Mesendoderm (in vitro differentiated cells): ENCODE measurements around the gene MRPS7.
A peak's percentile ranks its signal among the peaks of the same experiment; 100 is the strongest.
"Not testable (repeated sequence)": the region's sequence is repeated elsewhere in the genome, so short reads cannot be mapped to it uniquely, and the experiment has no call there.

Experiments used
- DNase-seq: peaks from one replicate; pipeline ENCODE4 v3.0.0; 2013
- H2AK5ac ChIP-seq: 2 replicates; pipeline ENCODE4 v1.6.1; 2013; ENCODE audit warnings: low read length, inconsistent platforms
- H2BK120ac ChIP-seq: 2 replicates; pipeline ENCODE4 v1.6.1; 2013; ENCODE audit warnings: low read depth, mild to moderate bottlenecking, low read length, moderate library complexity, mixed read lengths
- H2BK15ac ChIP-seq: replicated peaks from 2 replicates; pipeline ENCODE4 v1.6.1; 2013; ENCODE audit warnings: low read depth, mild to moderate bottlenecking, moderate library complexity
- H2BK5ac ChIP-seq: 2 replicates; pipeline ENCODE4 v1.6.1; 2013; ENCODE audit warnings: low read length, inconsistent platforms
- H3K18ac ChIP-seq: 2 replicates; pipeline ENCODE4 v1.6.1; 2013; ENCODE audit warnings: mild to moderate bottlenecking, low read length, mixed read lengths
- H3K23ac ChIP-seq: one replicate; pipeline ENCODE4 v1.6.1; 2013; ENCODE audit warnings: low read length
- H3K27ac ChIP-seq: 2 replicates; pipeline ENCODE4 v1.5.1; 2013; ENCODE audit warnings: low read depth, mild to moderate bottlenecking, inconsistent platforms, low read length, moderate library complexity
- H3K27me3 ChIP-seq: 2 replicates; pipeline ENCODE4 v1.6.1; 2013; ENCODE audit warnings: low read length, control low read depth, mild to moderate bottlenecking, inconsistent platforms; ENCODE audit not compliant: insufficient read depth, poor library complexity
- H3K36me3 ChIP-seq: 2 replicates; pipeline ENCODE4 v1.6.1; 2013; ENCODE audit warnings: low read length, inconsistent platforms; ENCODE audit not compliant: control insufficient read depth, insufficient read depth
- H3K4ac ChIP-seq: one replicate; pipeline ENCODE4 v1.6.1; 2013; ENCODE audit warnings: low read depth, mild to moderate bottlenecking, low read length, moderate library complexity
- H3K4me1 ChIP-seq: 2 replicates; pipeline ENCODE4 v1.6.1; 2013; ENCODE audit warnings: low read depth, low read length, inconsistent platforms; ENCODE audit not compliant: control insufficient read depth
- H3K4me2 ChIP-seq: 2 replicates; pipeline ENCODE4 v1.6.1; 2013; ENCODE audit warnings: low read length
- H3K4me3 ChIP-seq: 2 replicates; pipeline ENCODE4 v1.5.1; 2013; ENCODE audit warnings: mild to moderate bottlenecking, low read length
- H3K56ac ChIP-seq: one replicate; pipeline ENCODE4 v1.6.1; 2013; ENCODE audit warnings: low read length
- H3K79me1 ChIP-seq: 2 replicates; pipeline ENCODE4 v1.6.1; 2013; ENCODE audit warnings: low read length, inconsistent platforms
- H3K79me2 ChIP-seq: 2 replicates; pipeline ENCODE4 v1.6.1; 2013; ENCODE audit warnings: mild to moderate bottlenecking, low read length; ENCODE audit not compliant: control insufficient read depth, insufficient read depth
- H3K9ac ChIP-seq: 2 replicates; pipeline ENCODE4 v1.6.1; 2013; ENCODE audit warnings: low read length, inconsistent platforms
- H4K5ac ChIP-seq: one replicate; pipeline ENCODE4 v1.6.1; 2013; ENCODE audit warnings: low read length
- H4K8ac ChIP-seq: one replicate; pipeline ENCODE4 v1.6.1; 2013; ENCODE audit warnings: low read depth, mild to moderate bottlenecking, control low read depth, low read length, moderate library complexity
- WGBS: extraction: QIAGEN DNeasy Blood & Tissue Kit; methylation state at CpG from one replicate; pipeline ENCODE4 v1.1.7; 2013; ENCODE audit warnings: low lambda C conversion rate, missing lambda C conversion rate; ENCODE audit not compliant: insufficient coverage; ENCODE audit errors: extremely low coverage; 5-methylcytosine and 5-hydroxymethylcytosine counted together

Gene MRPS7

GRCh38 chr17:75252039-75252816 is 9.5 kb upstream of the MRPS7 start:
- H4K8ac ChIP-seq = no peak overlapping the region
- H3K4me2 ChIP-seq = no peak overlapping the region
- H3K79me2 ChIP-seq = peaks cover 6% of the 10 kb centered on the region
- H2BK5ac ChIP-seq = no peak overlapping the region
- no peaks in the 10 kb centered on the region for H3K27me3 ChIP-seq
- H3K9ac ChIP-seq = no peak overlapping the region
- DNase-seq = no peak
- WGBS = no CpG with 5 or more reads among the region's 8 CpGs
- H3K4ac ChIP-seq = no peak overlapping the region
- H2BK15ac ChIP-seq = no peak overlapping the region
- H3K79me1 ChIP-seq = peaks cover 9% of the 10 kb centered on the region
- H2AK5ac ChIP-seq = no peak overlapping the region
- H3K23ac ChIP-seq = no peak overlapping the region
- no peak overlapping the region for H4K5ac ChIP-seq
- no peak overlapping the region for H2BK120ac ChIP-seq
- H3K27ac ChIP-seq = no peak overlapping the region
- H3K4me3 ChIP-seq = no peak overlapping the region
- no peaks in the 10 kb centered on the region for H3K4me1 ChIP-seq
- H3K36me3 ChIP-seq = no peaks in the 10 kb centered on the region
- no peak overlapping the region for H3K56ac ChIP-seq
- H3K18ac ChIP-seq = no peak overlapping the region

DNA sequence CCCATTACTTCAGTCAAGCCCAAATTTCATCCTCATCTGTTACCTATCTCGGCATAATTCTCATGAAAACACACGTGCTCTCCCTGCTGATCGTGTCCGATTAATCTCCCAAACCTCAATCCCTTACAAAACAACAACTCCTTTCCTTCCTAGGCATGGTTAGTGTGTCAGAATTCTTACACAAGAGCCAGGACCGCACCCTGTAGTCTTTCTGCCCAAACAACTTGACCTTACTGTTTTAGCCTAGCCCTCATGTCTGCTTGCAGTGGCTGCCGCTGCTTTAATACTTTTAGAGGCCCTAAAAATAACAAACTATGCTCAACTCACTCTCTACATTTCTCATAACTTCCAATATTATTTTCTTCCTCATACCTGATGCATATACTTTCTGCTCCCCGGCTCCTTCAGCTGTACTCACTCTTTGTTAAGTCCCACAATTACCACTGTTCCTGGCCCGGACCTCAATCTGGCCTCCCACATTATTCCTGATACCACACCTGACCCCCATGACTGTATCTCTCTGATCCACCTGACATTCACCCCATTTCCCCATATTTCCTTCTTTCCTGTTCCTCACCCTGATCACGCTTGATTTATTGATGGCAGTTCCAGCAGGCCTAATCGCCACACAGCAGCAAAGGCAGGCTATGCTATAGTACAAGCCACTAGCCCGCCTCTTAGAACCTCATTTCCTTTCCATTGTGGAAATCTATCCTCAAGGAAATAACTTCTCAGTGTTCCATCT is 5.6 kb upstream of the MRPS7 start:
- not testable (repeated sequence) for H3K27me3 ChIP-seq, H4K5ac ChIP-seq, H2BK15ac ChIP-seq, H2AK5ac ChIP-seq, H3K4me1 ChIP-seq, H4K8ac ChIP-seq, H3K23ac ChIP-seq, H3K4me3 ChIP-seq, DNase-seq, H2BK5ac ChIP-seq, H3K27ac ChIP-seq, H3K56ac ChIP-seq, H3K4me2 ChIP-seq, H3K9ac ChIP-seq, H3K36me3 ChIP-seq, H3K4ac ChIP-seq, H3K18ac ChIP-seq, H2BK120ac ChIP-seq
- H3K79me1 ChIP-seq = peaks cover 16% of the 10 kb centered on the region
- H3K79me2 ChIP-seq = peaks cover 24% of the 10 kb centered on the region
- WGBS = 100% methylated on average over 1 of the region's 11 CpGs

DNA sequence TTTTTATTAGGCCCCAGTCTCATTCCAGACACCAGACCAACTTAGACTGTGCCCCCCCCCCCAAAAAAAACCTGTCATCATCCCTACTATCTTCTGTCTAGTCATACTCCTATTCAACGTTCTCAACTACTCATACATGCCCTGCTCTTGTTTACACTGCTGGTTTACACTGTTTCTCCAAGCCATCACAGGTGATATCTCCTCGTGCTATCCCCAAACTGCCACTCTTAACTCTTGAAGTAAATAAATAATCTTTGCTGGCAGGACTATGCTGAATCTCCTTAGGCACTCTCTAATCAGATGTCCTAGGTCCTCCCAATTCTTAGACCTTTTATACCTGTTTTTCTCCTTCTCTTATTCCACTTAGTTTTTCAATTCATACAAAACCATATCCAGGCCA is 4.5 kb upstream of the MRPS7 start:
- not testable (repeated sequence) for H3K36me3 ChIP-seq, H2BK120ac ChIP-seq, H3K4me3 ChIP-seq, H3K23ac ChIP-seq, H3K27me3 ChIP-seq, H4K5ac ChIP-seq, H3K4me2 ChIP-seq, H2BK15ac ChIP-seq, H3K9ac ChIP-seq, H3K4ac ChIP-seq, H4K8ac ChIP-seq, H3K56ac ChIP-seq, H3K18ac ChIP-seq, H3K27ac ChIP-seq, H2AK5ac ChIP-seq, DNase-seq, H2BK5ac ChIP-seq, H3K4me1 ChIP-seq
- Histone ChIP-seq H3K79me2 (peaks cover 30% of the 10 kb centered on the region), H3K79me1 (peaks cover 19% of the 10 kb centered on the region)
- WGBS = no CpG with 5 or more reads among the region's 2 CpGs

DNA sequence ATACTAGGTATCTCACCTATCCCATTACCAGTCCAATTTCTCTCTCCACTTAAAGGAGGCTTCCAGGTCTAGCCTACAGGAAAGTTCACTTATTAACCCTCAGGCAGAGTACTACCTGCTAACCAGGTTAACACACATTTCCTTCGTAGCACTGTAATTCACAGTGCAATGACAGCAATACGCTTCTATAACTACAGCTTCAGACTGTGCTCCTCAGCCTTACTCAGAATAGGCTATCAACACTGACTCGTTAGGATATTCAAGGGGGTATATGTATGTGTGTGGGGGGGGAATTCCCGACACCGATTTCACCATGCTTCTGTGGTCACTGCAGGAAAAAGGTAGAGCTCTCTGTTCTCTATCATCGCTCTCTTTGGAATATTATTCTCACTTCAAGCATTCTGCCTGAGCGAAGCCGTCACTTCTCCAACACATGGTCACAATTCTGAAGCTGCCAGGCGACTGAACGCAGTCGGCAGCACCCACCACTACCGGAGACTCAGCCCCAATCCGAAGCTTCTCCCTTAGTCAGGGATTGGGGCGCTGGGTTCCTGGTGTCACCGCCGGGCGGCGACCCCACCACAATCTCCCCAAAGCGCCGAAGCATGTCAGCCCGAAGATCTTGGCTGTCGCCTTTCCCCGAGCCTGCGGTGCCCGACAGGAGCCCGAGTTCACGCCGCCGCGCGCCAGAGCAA is 891 bp upstream of the MRPS7 start:
- H3K79me1 ChIP-seq = peaks cover 29% of the 10 kb centered on the region
- peak overlapping the region; percentile 92 for H3K9ac ChIP-seq

DNA sequence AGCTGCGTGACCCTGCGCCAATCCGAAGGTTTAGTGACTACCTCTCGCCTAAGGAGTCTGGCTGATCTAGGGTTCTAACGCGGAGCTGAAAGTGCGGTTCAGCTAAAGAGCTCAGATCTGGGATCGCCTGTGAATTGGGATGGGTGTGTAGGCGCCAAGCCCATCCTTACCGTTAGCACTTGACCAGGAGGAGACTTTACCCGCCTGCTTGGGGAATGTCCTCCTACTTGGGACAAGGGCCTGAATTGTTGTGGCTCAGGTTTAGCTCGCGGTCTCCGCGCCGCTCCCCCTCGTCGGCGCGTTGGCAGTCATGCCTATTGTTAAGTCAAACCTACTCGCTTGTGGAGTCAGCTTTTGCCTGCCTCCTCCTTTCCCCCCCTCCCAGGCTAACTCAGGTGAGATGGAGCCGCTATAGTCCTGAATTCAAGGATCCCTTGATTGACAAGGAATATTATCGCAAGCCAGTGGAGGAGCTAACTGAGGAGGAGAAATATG is 480 bp downstream of the MRPS7 start:
- H3K56ac ChIP-seq = peak overlapping the region; percentile 99
- H3K36me3 ChIP-seq = peaks cover 12% of the 10 kb centered on the region
- no peaks in the 10 kb centered on the region for H3K27me3 ChIP-seq
- peaks cover 38% of the 10 kb centered on the region for H3K79me2 ChIP-seq
- H3K9ac ChIP-seq = peak overlapping the region; percentile 99
- WGBS = no CpG with 5 or more reads among the region's 23 CpGs
- peak overlapping the region; percentile 23 for H3K4me2 ChIP-seq
- peak overlapping the region; percentile 89 for H2AK5ac ChIP-seq
- H3K27ac ChIP-seq = peak overlapping the region; percentile 55
- H3K23ac ChIP-seq = peak overlapping the region; percentile 16
- peaks cover 7% of the 10 kb centered on the region for H3K4me1 ChIP-seq
- no peak overlapping the region for H4K8ac ChIP-seq
- peaks cover 29% of the 10 kb centered on the region for H3K79me1 ChIP-seq
- H2BK15ac ChIP-seq = no peak overlapping the region
- H4K5ac ChIP-seq = peak overlapping the region; percentile 100
- no peak overlapping the region for H2BK120ac ChIP-seq
- DNase-seq = peak; percentile 72
- H2BK5ac ChIP-seq = peak overlapping the region; percentile 52
- H3K18ac ChIP-seq = no peak overlapping the region
- peak overlapping the region; percentile 98 for H3K4me3 ChIP-seq
- H3K4ac ChIP-seq = peak overlapping the region; percentile 75

More for the DNA sequence above, 891 bp upstream of the MRPS7 start:
- WGBS = no CpG with 5 or more reads among the region's 31 CpGs
- Histone ChIP-seq H2AK5ac (peak overlapping the region; percentile 38), H4K8ac (no peak overlapping the region), H3K4ac (peak overlapping the region; percentile 7), H3K23ac (peak overlapping the region; percentile 94), H3K18ac (no peak overlapping the region), H2BK120ac (no peak overlapping the region), H3K27me3 (no peaks in the 10 kb centered on the region), H3K4me3 (peak overlapping the region; percentile 97), H3K4me2 (peak overlapping the region; percentile 90), H4K5ac (no peak overlapping the region), H3K36me3 (peaks cover 4% of the 10 kb centered on the region), H3K79me2 (peaks cover 38% of the 10 kb centered on the region), H2BK5ac (no peak overlapping the region), H3K4me1 (peaks cover 7% of the 10 kb centered on the region), H3K56ac (peak overlapping the region; percentile 99), H2BK15ac (no peak overlapping the region), H3K27ac (no peak overlapping the region)
- DNase-seq = no peak
